ENCODE data around the gene FANCI.
A peak's percentile ranks its signal among the peaks of the same experiment; 100 is the strongest.

The FANCI gene

GRCh38 chr15:89308236-89308635 lies 64.5 kb downstream of the FANCI start:
- DNase-seq, result no peak

GRCh38 chr15:89309993-89310392 lies 66.2 kb downstream of the FANCI start:
- no peak for DNase-seq

DNA sequence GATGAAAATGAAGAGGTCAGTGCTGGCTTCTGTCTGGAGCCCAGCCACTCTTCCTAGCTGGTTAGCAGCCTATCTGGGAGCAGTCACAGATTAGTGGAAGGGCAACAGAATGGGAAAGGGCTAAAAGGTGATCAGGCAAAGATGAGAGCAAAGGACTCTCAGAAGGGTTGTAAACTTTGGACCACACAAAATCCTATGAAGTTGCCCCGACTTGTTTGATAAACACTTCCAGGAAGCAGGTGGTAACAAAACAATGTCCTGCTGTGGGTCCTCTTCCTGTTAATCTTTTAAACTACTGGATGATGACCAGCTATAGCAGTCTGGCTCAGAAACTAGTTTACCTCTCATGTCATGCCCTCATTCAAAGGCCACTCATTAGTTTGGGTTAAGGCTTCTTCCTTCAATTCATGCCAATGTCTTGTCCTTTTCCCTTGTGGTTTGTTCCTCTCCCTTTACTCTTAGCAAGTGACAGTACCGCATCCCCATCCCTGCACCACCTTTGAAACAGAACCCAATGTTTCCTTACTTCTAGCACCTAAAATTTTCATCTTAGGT lies 71.7 kb downstream of the FANCI start:
- no peak for DNase-seq

DNA sequence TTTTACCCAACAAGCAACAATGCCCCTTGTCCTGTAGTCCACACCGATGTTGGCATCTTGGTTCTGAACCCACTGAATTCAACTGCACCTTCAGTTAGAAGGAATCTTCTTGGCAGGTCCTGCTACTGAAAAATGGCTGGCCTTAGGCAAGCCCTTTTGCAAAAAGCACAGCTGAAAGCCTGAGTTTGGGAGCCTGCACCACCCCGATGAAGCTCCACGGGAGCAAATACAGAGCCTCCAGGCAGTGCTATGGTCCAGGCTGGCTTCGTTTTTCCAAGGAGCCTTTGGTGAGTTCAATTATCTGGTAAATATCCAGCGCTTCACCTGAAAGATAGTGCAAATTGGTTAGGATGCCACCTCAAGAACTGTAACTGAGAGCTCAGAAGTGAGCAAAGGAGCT lies 72.7 kb downstream of the FANCI start:
- no peak for DNase-seq

GRCh38 chr15:89317186-89317720 lies 73.5 kb downstream of the FANCI start:
- DNase-seq, result no peak

- no peak for DNase-seq
Measured at GRCh38 chr15:89319678-89320077, 75.9 kb downstream of the FANCI start.

GRCh38 chr15:89320200-89320599 lies 76.4 kb downstream of the FANCI start:
- DNase-seq, result no peak

- no peak for DNase-seq
Measured at GRCh38 chr15:89321521-89322410, 78.0 kb downstream of the FANCI start.

- DNase-seq, result no peak
Measured at GRCh38 chr15:89322822-89323221, 79.0 kb downstream of the FANCI start.

- DNase-seq, result no peak
Measured at GRCh38 chr15:89323825-89324224, 80.0 kb downstream of the FANCI start.

DNA sequence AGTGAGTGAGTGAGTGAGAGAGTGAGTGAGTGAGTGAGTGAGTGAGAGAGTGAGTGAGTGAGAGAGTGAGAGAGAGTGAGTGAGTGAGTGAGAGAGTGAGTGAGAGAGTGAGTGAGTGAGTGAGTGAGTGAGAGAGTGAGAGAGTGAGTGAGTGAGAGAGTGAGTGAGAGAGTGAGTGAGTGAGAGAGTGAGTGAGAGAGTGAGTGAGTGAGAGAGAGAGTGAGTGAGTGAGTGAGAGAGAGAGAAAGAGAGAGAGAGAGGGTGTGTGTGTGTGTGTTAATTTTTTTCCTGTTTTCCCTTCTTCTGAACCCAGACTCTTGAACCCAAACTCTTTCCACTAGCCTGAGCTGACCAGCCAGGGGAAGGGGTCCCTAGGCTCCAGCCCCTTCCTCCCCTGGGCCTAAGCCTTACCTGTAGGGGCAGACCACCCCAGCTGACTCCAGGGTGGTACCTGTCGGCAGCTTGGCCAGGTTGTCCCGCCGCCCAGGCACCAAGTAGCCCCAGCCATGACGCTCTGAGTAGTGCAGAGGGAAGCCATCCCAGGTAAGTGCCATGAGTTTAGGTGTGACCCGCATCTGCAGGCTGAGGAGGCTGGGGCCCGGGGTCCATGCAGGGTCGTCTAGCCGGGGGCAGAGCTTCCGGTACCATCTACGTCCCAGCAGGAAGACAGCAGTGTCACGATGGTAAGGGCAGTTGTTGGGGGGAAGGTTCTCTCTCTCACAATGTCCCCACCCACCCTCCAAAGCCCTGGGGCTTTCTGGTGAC lies 81.4 kb downstream of the FANCI start:
- no peak for DNase-seq

DNA sequence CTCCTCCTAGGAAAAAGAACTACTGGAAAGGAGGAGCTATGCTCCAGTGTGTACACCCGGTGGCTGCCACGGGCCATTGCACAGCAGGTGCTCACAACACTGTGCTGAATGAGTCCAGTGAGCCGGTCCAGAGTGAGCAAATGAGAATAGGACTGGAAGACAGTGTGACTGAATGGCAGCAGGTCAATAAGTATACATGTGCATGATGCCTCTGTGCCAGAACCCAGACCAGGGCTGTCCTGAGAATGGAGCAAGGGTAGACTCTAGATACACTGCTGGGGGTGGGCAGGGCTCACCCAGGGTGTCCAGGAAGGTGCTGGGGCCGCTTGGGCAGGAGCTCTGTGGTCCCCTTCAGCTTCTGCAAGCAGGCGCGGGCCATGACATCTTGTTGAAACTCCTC lies 82.5 kb downstream of the FANCI start:
- peak; percentile 24 for DNase-seq

DNA sequence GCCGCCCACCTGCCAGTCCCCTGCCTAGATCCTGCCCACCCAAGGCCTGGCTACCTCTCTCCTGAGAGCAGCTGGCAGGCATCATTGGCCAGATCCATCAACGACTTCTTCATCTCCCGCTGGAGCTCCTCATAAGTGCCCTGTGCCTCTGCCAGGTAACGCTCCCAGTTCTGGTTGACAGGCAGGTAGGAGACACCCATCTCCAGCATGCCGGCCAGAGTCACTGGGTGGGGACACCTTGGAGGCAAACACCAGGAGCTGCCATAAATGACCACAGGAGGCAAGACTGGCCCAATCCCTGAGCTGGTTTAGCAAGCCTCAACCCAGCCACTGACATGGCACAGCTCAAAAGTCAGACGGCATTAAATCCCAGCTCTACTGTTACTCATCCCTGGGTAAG lies 83.3 kb downstream of the FANCI start:
- no peak for DNase-seq

DNA sequence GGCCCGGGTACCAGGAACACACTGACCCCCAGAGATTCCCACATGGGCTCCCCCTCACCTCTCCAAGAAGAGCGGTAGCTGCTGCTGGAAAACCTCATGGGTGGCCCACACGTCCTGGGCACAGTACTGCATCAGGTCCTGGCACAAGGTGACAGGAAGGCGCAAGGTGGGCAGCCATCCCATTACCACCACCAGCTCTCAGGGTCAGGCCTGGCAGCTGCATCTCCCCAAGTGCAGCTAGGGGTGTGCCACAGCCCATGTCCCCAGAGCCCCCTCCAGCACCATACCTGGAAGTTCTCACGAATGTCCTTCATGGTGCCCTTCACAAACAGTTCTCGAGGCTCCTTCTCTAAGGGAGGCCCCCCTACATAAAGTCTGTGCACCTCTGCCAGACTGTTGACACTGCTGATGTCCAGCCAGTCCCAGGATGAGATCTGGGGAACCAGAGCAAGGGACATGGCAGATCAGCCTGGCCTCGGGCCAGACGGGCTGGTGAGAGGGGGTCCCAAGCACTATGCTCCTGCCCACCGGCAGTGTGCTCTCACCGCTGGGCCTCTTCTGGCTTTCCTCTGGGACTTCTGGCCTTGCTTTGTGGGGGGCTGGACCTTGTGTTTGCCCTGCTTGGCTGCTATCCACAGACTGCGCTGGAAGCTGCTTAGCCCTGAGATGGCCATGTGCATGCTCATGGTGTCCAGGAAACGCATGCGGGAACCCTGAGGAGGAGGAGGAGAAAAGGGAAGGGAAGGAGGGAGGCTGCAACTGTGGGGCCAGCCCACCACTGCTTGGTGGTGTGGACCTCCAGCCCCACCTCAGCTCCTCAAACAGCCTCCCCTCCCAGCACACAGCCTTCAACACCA lies 84.8 kb downstream of the FANCI start:
- DNase-seq, result no peak

DNA sequence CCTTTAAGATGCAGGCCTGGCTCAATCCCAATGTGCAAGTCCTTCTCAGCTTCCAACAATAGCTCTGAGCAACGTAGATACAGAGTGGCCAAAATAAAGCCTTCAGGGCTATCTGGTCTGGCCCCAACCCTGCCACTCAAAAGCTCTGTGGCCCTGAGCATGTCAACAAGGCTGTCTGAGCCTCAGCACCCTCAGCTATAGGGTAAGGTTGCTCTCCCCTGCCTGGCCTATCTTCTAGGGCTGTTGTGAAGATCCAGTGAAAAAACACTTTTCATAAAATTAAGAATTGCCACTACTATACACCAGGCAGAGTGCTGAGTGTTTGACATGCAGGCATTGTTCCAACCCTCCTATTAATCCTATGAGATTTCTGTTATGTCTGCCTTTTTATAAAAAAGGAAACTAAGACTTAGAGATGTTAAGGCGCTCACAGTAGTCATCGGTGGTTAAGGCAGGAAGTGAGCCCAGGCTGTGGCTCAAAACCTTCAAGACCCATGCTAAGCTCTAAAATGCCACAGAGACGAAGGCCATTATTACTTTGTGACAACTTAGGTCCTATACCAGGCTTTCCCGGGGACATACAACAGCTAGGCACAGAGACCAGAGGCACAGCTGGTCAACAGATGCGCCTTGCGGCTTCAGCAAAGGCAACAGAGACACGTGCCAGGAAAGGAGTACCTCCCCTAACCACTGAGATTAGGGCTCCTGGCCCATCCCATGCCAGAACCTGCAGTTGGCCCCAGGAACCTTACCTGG lies 85.7 kb downstream of the FANCI start:
- no peak for DNase-seq

DNA sequence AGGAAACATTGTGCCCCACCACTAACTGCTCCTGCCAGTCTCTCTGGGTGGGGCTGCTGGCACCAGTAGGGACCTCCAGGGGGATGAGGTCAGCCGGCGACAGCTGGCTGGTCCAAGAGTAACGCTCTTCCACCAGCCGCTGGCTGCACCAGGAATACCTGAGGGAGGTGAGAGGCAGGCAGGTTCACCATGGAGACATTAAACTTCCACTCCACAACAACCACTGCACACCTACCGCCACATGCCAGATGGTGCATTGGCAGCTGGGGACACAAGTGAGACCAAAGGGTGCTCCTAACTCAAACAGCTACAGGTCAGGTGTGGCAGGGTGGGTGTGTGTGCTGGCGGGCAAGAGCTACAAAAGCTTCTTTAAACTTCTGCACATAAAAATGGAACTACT lies 86.3 kb downstream of the FANCI start:
- DNase-seq, result no peak

GRCh38 chr15:89330881-89331595 lies 87.3 kb downstream of the FANCI start:
- no peak for DNase-seq

DNA sequence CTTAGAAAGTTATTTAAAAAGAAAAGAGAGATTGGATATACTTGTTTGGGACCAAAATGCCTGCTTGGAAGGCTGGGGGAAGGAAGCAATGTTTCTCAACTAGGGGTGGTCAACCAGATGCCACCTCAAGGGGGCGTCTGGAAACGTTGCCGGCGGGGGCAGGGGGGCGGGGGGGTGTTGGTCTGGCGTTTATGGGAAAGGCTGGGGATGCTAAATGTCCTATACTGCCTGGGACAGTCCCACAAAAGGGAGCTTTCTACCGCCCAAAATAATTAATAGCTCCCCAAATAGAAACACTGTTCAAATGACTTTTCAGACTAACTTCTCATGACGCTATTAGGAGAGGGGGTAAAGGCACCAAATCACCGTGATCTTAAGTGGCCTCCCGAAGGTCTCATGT lies 88.7 kb downstream of the FANCI start:
- DNase-seq, result no peak

GRCh38 chr15:89333011-89333860 lies 89.5 kb downstream of the FANCI start:
- DNase-seq, result no peak

GRCh38 chr15:89333959-89334509 lies 90.3 kb downstream of the FANCI start:
- no peak for DNase-seq
